ENCODE data around the gene KCNG3.
A peak's percentile ranks its signal among the peaks of the same experiment; 100 is the strongest.
"Not testable (repeated sequence)": the region's sequence is repeated elsewhere in the genome, so short reads cannot be mapped to it uniquely, and the experiment has no call there.

Gene KCNG3

GRCh38 chr2:42430188-42430587 lies 63.6 kb downstream of the KCNG3 start:
- no peak for DNase-seq (ENCODE audit: low spot score)
- no peak for FAIRE-seq

- peak; percentile 73 for FAIRE-seq
- no peak for DNase-seq (ENCODE audit: low spot score)
Observed at GRCh38 chr2:42429352-42429751, 64.4 kb downstream of the KCNG3 start.

GRCh38 chr2:42425697-42426096 lies 68.1 kb downstream of the KCNG3 start:
- DNase-seq (ENCODE audit: low spot score) = no peak
- FAIRE-seq = no peak

- no peak for FAIRE-seq
- DNase-seq (ENCODE audit: low spot score) = no peak
Observed at GRCh38 chr2:42424033-42424432, 69.7 kb downstream of the KCNG3 start.

GRCh38 chr2:42421601-42422239 lies 72.1 kb downstream of the KCNG3 start:
- DNase-seq (ENCODE audit: low spot score) (no peak), FAIRE-seq (peak; percentile 70)

- FAIRE-seq = no peak
- DNase-seq (ENCODE audit: low spot score) = no peak
Observed at GRCh38 chr2:42421157-42421485, 72.7 kb downstream of the KCNG3 start.

GRCh38 chr2:42414648-42415047 lies 79.1 kb downstream of the KCNG3 start:
- FAIRE-seq = no peak

GRCh38 chr2:42414158-42414557 lies 79.6 kb downstream of the KCNG3 start:
- no peak for FAIRE-seq

More at GRCh38 chr2:42414648-42415047, 79.1 kb downstream of the KCNG3 start:
- DNase-seq (ENCODE audit: low spot score) = no peak

GRCh38 chr2:42410742-42411514 lies 82.9 kb downstream of the KCNG3 start:
- DNase-seq (ENCODE audit: low spot score) (no peak), FAIRE-seq (no peak)

More at GRCh38 chr2:42414158-42414557, 79.6 kb downstream of the KCNG3 start:
- no peak for DNase-seq (ENCODE audit: low spot score)

- FAIRE-seq (no peak), DNase-seq (ENCODE audit: low spot score) (no peak)
Observed at GRCh38 chr2:42408009-42408408, 85.8 kb downstream of the KCNG3 start.

GRCh38 chr2:42407476-42407875 lies 86.3 kb downstream of the KCNG3 start:
- DNase-seq (ENCODE audit: low spot score) (no peak), FAIRE-seq (no peak)

GRCh38 chr2:42404676-42405075 lies 89.1 kb downstream of the KCNG3 start:
- no peak for DNase-seq (ENCODE audit: low spot score)
- FAIRE-seq = no peak

GRCh38 chr2:42401773-42402172 lies 92.0 kb downstream of the KCNG3 start:
- no peak for FAIRE-seq
- DNase-seq (ENCODE audit: low spot score) = no peak

- not testable (repeated sequence) for DNase-seq (ENCODE audit: low spot score); FAIRE-seq
Observed at GRCh38 chr2:42398052-42398451, 95.7 kb downstream of the KCNG3 start.

GRCh38 chr2:42393320-42393719 lies 100.5 kb downstream of the KCNG3 start:
- FAIRE-seq; DNase-seq (ENCODE audit: low spot score): not testable (repeated sequence)

- FAIRE-seq = no peak
- DNase-seq (ENCODE audit: low spot score) = no peak
Observed at GRCh38 chr2:42392191-42392590, 101.6 kb downstream of the KCNG3 start.

All from urothelium cell line (cell line).